ENCODE data around the gene ADCYAP1.
"Not testable (repeated sequence)": the region's sequence is repeated elsewhere in the genome, so short reads cannot be mapped to it uniquely, and the experiment has no call there.

Gene ADCYAP1

GRCh38 chr18:904218-905090 lies at the start of gene ADCYAP1:
Gene ADCYAP1 (plus strand): TSS chr18:904871. CDS start chr18:905387, 516 bp downstream.
- no peak for DNase-seq

GRCh38 chr18:857986-858385 lies 46.7 kb upstream of the ADCYAP1 start:
- no peak for DNase-seq

GRCh38 chr18:864872-865273 lies 39.8 kb upstream of the ADCYAP1 start:
- DNase-seq = peak; percentile 39

- no peak for DNase-seq
These were observed 37.4 kb upstream of the ADCYAP1 start for GRCh38 chr18:867257-867656.

- not testable (repeated sequence) for DNase-seq
These were observed 31.2 kb upstream of the ADCYAP1 start for GRCh38 chr18:873426-873825.

GRCh38 chr18:875912-876311 lies 28.8 kb upstream of the ADCYAP1 start:
- DNase-seq = no peak

GRCh38 chr18:877238-877637 lies 27.4 kb upstream of the ADCYAP1 start:
- DNase-seq = no peak

- DNase-seq = no peak
These were observed 18.6 kb upstream of the ADCYAP1 start for GRCh38 chr18:886076-886475.

GRCh38 chr18:887716-888115 lies 17.0 kb upstream of the ADCYAP1 start:
- DNase-seq = no peak

- DNase-seq = no peak
These were observed 12.4 kb upstream of the ADCYAP1 start for GRCh38 chr18:892316-892715.

GRCh38 chr18:896315-896714 lies 8.4 kb upstream of the ADCYAP1 start:
- no peak for DNase-seq

- no peak for DNase-seq
These were observed 2.9 kb upstream of the ADCYAP1 start for GRCh38 chr18:901761-902160.

GRCh38 chr18:902229-902628 lies 2.4 kb upstream of the ADCYAP1 start:
- no peak for DNase-seq

GRCh38 chr18:903701-904100 lies 970 bp upstream of the ADCYAP1 start:
- DNase-seq = no peak

- no peak for DNase-seq
These were observed 756 bp downstream of the ADCYAP1 start for GRCh38 chr18:905307-905947.

GRCh38 chr18:905948-906415 lies 1.3 kb downstream of the ADCYAP1 start:
- no peak for DNase-seq

- no peak for DNase-seq
These were observed 1.9 kb downstream of the ADCYAP1 start for GRCh38 chr18:906416-907114.

GRCh38 chr18:907115-907884 lies 2.6 kb downstream of the ADCYAP1 start:
- no peak for DNase-seq

- DNase-seq = no peak
These were observed 3.5 kb downstream of the ADCYAP1 start for GRCh38 chr18:907885-908757.

- no peak for DNase-seq
These were observed 4.4 kb downstream of the ADCYAP1 start for GRCh38 chr18:908758-909724.

- DNase-seq = no peak
These were observed 5.6 kb downstream of the ADCYAP1 start for GRCh38 chr18:910247-910646.

Data from GF-D8 (cell line).